ENCODE data around the gene KCNH2. TPM values are rescaled to one million over a fixed set of nuclear protein-coding genes. Genes with fewer than 3 reads are reported as not detected.

The KCNH2 gene
- total RNA-seq, 1 experiment from 2014 or later: 0.58 TPM

GRCh38 chr7:150949564-150949963 is 28.6 kb downstream of the KCNH2 start:
- no peak for DNase-seq (ENCODE audit: low spot score)

GRCh38 chr7:150948791-150949251 is 29.3 kb downstream of the KCNH2 start:
- no peak for DNase-seq (ENCODE audit: low spot score)

GRCh38 chr7:150947761-150948651 is 30.1 kb downstream of the KCNH2 start:
- DNase-seq (ENCODE audit: low spot score): no peak

- no peak for DNase-seq (ENCODE audit: low spot score)
Measured at GRCh38 chr7:150947241-150947745, 30.8 kb downstream of the KCNH2 start.

GRCh38 chr7:150946421-150947240 is 31.5 kb downstream of the KCNH2 start:
- DNase-seq (ENCODE audit: low spot score): no peak

- DNase-seq (ENCODE audit: low spot score): no peak
Measured at GRCh38 chr7:150945853-150946420, 32.2 kb downstream of the KCNH2 start.

GRCh38 chr7:150945171-150945852 is 32.8 kb downstream of the KCNH2 start:
- DNase-seq (ENCODE audit: low spot score): no peak

GRCh38 chr7:150944066-150945042 is 33.8 kb downstream of the KCNH2 start:
- no peak for DNase-seq (ENCODE audit: low spot score)

- no peak for DNase-seq (ENCODE audit: low spot score)
Measured at GRCh38 chr7:150943453-150943814, 34.7 kb downstream of the KCNH2 start.

- no peak for DNase-seq (ENCODE audit: low spot score)
Measured at GRCh38 chr7:150942591-150943452, 35.3 kb downstream of the KCNH2 start.

GRCh38 chr7:150942001-150942590 is 36.0 kb downstream of the KCNH2 start:
- peak; percentile 62 for DNase-seq (ENCODE audit: low spot score)

GRCh38 chr7:150941351-150942000 is 36.6 kb downstream of the KCNH2 start:
- no peak for DNase-seq (ENCODE audit: low spot score)

GRCh38 chr7:150940431-150941102 is 37.6 kb downstream of the KCNH2 start:
- DNase-seq (ENCODE audit: low spot score): no peak

GRCh38 chr7:150939466-150939865 is 38.7 kb downstream of the KCNH2 start:
- no peak for DNase-seq (ENCODE audit: low spot score)

- DNase-seq (ENCODE audit: low spot score): no peak
Measured at GRCh38 chr7:150939052-150939451, 39.1 kb downstream of the KCNH2 start.

GRCh38 chr7:150938566-150938965 is 39.6 kb downstream of the KCNH2 start:
- DNase-seq (ENCODE audit: low spot score): no peak

- peak; percentile 72 for DNase-seq (ENCODE audit: low spot score)
Measured at GRCh38 chr7:150937848-150938561, 40.1 kb downstream of the KCNH2 start.

All from H4 (cell line).